Daoy (cell line): ENCODE data around the gene TNFSF18. TPM values are rescaled to one million over a fixed set of nuclear protein-coding genes. Genes with fewer than 3 reads are reported as not detected.
A peak's percentile ranks its signal among the peaks of the same experiment; 100 is the strongest.

Experiments
- DNase-seq: peaks from one replicate; pipeline ENCODE4 v3.0.0-alpha.2; 2015; ENCODE audit warnings: low read depth
- total RNA-seq: library from RNA; depleted of rRNA; stranded (reverse); fragments of >200 nt; shearing (Covaris generic); gene quantifications from 2 replicates; pipeline ENCODE4 v1.2.3, GENCODE V29; 2014

Gene TNFSF18
- total RNA-seq, 1 experiment from 2014 or later = 1.0 TPM

DNA sequence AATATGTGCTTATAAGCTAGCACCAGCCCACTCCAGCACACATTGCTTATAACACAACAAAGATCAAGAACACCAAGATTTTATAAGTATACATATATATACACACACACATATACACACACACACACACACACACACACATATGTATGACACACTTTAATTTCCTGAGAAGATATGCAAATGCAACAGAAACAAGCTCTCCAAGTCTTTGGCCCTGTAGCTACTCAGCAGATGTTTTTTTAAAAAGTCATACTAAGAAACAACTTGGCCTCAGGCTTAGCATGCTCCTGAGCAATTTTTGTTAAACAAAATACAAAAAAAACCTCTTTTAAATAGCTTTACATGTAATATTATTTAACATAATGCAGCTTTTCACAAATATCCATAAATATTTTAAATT, 11.1 kb downstream of the TNFSF18 start:
- no peak for DNase-seq

- no peak for DNase-seq
These were observed 11.7 kb downstream of the TNFSF18 start for GRCh38 chr1:173038875-173039554.

GRCh38 chr1:173024543-173024942, 26.2 kb downstream of the TNFSF18 start:
- DNase-seq = no peak

GRCh38 chr1:173023343-173023742, 27.4 kb downstream of the TNFSF18 start:
- DNase-seq = no peak

- no peak for DNase-seq
These were observed 30.5 kb downstream of the TNFSF18 start for GRCh38 chr1:173020138-173020750.

DNA sequence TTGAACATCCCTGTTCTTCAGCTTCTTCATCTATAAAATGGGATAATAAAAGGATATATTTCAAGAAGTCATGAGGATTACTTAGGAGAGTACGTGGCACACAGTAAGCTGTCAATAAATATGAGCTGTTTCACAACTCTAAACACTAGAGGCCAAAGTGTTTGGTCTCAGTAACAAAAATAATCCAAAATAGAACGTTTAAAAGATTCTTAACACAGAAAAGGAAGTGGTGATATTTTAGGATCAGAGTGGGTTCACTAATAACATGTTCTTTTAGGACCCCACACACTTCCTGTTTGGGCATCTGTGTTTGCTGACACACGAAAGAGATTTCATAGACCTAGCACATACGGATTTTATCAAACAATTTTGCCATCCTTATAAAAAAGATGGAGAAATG, 32.9 kb downstream of the TNFSF18 start:
- DNase-seq = no peak

DNA sequence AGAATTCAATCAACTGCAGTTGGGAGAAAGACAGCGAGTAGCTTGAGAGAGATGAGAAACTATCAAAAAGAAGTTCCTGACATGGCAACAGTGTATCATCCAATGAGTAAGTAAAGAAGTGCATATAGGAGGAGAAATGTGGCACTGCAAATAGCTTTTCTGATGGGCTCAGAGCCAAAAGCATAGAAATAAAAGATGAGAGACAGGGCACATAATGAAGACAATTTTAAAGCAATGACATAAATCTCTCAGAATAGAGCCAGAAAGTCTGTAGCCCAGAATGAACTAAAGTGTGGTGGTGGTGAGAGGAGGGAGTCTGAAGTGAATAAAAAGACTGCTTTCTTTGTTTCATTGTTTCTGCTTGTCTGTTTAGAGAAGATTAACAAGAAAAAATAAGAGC, 34.3 kb downstream of the TNFSF18 start:
- DNase-seq = no peak

GRCh38 chr1:173015629-173016028, 35.1 kb downstream of the TNFSF18 start:
- no peak for DNase-seq

DNA sequence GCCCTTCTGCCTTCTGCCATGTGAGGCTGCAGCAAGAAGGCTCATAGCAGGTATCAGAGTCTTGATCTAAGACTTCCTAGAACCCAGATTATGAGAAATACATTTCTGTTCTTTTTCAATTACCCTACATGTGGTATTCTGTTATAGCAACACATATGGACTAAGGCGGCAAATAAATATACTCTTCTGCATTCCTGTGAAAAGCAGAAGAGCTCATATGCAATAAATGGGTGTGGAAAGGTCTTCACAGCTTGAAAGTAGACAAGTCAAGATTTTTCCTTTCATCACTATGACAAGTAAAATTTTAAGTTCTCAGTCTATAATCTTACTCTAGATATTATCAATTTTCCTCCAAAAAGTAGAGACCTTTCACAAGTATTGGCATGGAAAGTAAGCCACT, 36.6 kb downstream of the TNFSF18 start:
- no peak for DNase-seq

DNA sequence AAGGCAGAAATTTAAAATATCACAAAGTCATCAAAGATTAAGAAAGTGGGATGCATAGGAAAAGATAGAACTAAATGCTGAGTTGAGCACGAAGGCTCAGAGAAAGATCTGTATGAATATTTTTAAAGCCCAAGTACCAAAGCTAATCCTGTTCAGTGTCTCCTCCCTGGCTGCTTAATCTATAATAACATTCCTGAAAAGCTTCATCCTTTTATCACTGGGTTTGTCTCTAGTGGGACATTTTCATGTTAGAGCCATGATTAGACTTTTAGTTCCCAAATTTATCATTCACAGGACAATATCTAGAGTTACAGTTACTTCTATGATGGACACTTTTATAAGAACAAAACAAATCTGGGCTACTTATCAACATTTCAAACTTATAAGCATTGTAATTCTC, 38.6 kb downstream of the TNFSF18 start:
- DNase-seq = no peak

GRCh38 chr1:173009597-173009996, 41.1 kb downstream of the TNFSF18 start:
- DNase-seq = no peak

- DNase-seq = no peak
These were observed 45.4 kb downstream of the TNFSF18 start for GRCh38 chr1:173005196-173005864.

- peak; percentile 78 for DNase-seq
These were observed 47.6 kb downstream of the TNFSF18 start for GRCh38 chr1:173002891-173003838.

DNA sequence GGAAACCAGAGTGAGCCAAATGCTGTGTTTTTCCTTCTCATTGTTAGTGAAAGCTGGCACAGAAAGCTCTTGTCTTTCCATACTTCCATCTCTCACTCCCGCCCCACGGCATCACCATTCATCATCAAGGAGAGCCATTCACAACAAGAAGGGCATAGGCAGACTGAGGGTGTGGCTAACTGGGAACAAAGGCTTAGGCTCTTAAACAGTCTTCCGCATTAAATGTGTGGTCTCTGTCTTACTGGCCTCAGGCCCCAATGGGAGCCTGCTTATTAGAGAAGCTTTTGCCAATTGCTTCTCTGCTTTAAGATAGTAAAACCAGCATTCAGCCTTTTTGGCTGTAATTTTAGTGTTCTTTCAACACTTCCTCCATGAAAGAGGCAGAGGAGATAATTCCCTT, 51.4 kb downstream of the TNFSF18 start:
- DNase-seq = no peak

GRCh38 chr1:172997941-172998361, 52.8 kb downstream of the TNFSF18 start:
- DNase-seq = peak; percentile 10

- DNase-seq = no peak
These were observed 57.1 kb downstream of the TNFSF18 start for GRCh38 chr1:172993640-172994039.

DNA sequence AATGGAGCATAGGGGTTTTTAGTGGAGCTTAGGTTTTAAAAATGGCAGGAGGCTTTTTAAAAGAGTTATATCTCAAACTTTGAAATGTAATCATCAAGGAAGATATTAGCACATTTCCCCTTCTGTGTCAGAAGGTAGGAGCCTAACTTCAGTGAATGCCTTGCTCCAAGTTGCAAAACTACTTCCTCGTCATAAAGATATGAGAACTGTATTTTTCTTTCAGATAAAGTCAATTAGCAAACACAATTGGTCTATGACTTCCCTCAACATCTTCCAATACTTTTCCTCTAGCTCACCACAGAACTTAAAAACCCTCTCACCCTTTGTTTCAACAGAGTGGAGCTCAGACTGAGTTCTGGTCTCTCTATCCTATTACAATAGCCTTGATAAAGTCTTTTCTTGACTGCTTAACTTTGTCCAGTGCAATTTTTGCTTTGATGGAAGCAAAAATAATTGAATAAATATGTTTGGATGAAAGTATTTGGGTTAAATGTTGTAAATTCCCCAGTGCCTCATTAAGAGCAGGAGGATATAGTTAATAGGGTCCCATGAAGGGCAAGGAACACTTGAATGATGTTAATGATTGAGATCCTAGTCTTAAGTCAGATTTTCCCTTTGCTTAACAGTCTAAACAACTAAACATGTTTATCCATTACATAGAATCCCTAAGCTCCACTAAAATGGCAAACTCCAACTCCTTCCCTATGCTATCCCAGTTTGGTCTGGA, 58.9 kb downstream of the TNFSF18 start:
- no peak for DNase-seq

DNA sequence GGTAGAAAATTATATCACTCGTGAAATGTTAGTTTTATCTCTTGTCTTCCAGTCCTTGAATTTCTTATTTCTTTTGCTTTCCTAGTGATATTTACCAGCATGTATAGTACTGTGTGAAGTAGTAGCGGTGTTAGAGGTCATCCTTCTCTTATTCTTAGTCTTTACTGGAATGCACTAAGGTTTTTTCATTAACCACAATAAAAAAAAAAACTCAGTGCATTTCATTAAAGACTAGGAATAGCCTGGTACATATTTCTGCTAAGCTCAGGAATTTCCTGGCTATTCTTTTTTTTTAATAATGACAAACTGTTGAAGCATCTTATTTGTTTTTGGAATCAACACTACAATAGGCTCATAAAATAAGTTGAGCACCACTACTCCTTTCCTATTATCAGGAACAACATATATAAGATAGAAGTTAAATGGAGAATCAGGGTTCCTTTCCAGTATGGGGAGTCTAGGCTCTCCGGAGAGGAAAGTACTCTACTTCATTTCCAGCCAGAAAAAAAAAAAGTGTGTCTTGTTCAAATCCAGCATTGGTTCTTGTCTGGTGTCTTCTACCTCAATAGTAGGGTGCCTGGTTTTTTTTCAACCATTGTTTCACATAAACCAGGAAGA, 60.0 kb downstream of the TNFSF18 start:
- DNase-seq = no peak
